CD4-positive, CD25-positive, alpha-beta regulatory T cell (primary cell): ENCODE data around the gene CD7. TPM values are rescaled to one million over a fixed set of nuclear protein-coding genes. Genes with fewer than 3 reads are reported as not detected.

ENCODE experiments used
- ATAC-seq, 2 donors: fragments of 150-1000 bp; cut with Tn5 transposase; one replicate each; pipeline ENCODE4 v1.10.0; 2021; ENCODE audit warnings: low read depth in 2 of 2, moderate number of reproducible peaks in 2 of 2, moderate library complexity in 1 of 2
- DNase-seq, 3 donors: peaks; one replicate each; pipeline versions ENCODE4 v3.0.0 to v3.0.0-alpha.2; 2012 to 2022; ENCODE audit warnings: mixed read lengths in 1 of 3
- H3K27ac ChIP-seq: one replicate; pipeline ENCODE4 v1.7.0; 2013; ENCODE audit warnings: mild to moderate bottlenecking, low read length; ENCODE audit not compliant: insufficient read depth, poor library complexity, severe bottlenecking
- H3K27me3 ChIP-seq: one replicate; pipeline ENCODE4 v1.7.0; 2013; ENCODE audit warnings: low read length; ENCODE audit not compliant: control insufficient read depth, insufficient read depth
- H3K36me3 ChIP-seq: one replicate; pipeline ENCODE4 v1.7.0; 2013; ENCODE audit warnings: mild to moderate bottlenecking, low read length, moderate library complexity; ENCODE audit not compliant: control insufficient read depth, insufficient read depth
- H3K4me1 ChIP-seq: 2 replicates; pipeline ENCODE4 v1.7.0; 2013; ENCODE audit warnings: mild to moderate bottlenecking, low read length; ENCODE audit not compliant: insufficient read depth, control insufficient read depth, poor library complexity, severe bottlenecking
- H3K4me3 ChIP-seq: one replicate; pipeline ENCODE4 v1.7.0; 2013; ENCODE audit warnings: low read depth, mild to moderate bottlenecking, low read length, moderate library complexity
- H3K9me3 ChIP-seq, 2 experiments: 1 replicate in 1 of 2; 2 replicates in 1 of 2; pipeline ENCODE4 v1.7.0; 2013; ENCODE audit warnings: low read length in 2 of 2, mild to moderate bottlenecking in 1 of 2, moderate library complexity in 1 of 2; ENCODE audit not compliant: control insufficient read depth in 2 of 2
- H3K27ac Mint-ChIP-seq, 3 donors: one replicate each; pipeline ENCODE4 v1.8.0; 2020 to 2022; ENCODE audit warnings: mild to moderate bottlenecking in 3 of 3, mixed read lengths in 3 of 3, moderate library complexity in 2 of 3
- H3K27me3 Mint-ChIP-seq: one replicate; pipeline ENCODE4 v1.8.0; 2022; ENCODE audit warnings: mild to moderate bottlenecking, mixed read lengths
- H3K36me3 Mint-ChIP-seq: one replicate; pipeline ENCODE4 v1.8.0; 2020; ENCODE audit warnings: mixed read lengths
- H3K4me1 Mint-ChIP-seq, 4 donors: one replicate each; pipeline ENCODE4 v1.8.0; 2020 to 2022; ENCODE audit warnings: mixed read lengths in 4 of 4, mild to moderate bottlenecking in 1 of 4
- H3K4me3 Mint-ChIP-seq, 4 donors: one replicate each; pipeline ENCODE4 v1.8.0; 2020 to 2022; ENCODE audit warnings: mild to moderate bottlenecking in 4 of 4, mixed read lengths in 4 of 4, moderate library complexity in 3 of 4
- H3K9me3 Mint-ChIP-seq, 7 donors: one replicate each; pipeline ENCODE4 v1.8.0; 2020 to 2022; ENCODE audit warnings: mixed read lengths in 7 of 7, mild to moderate bottlenecking in 3 of 7, moderate library complexity in 2 of 7
- polyA plus RNA-seq, 4 donors: library from polyadenylated mRNA; unstranded; fragments of 300-500 nt; fragmentation: Illumina TruSeq; gene quantifications; one replicate each; pipeline ENCODE4 v1.2.3, GENCODE V29; 2021
- total RNA-seq: library from RNA; stranded (reverse); gene quantifications from one replicate; pipeline ENCODE4 v1.2.3, GENCODE V29; 2022

The CD7 gene
- total and polyA plus RNA-seq, 5 donors from 2014 or later = 56.3 to 140 (median 75.4) TPM

DNA sequence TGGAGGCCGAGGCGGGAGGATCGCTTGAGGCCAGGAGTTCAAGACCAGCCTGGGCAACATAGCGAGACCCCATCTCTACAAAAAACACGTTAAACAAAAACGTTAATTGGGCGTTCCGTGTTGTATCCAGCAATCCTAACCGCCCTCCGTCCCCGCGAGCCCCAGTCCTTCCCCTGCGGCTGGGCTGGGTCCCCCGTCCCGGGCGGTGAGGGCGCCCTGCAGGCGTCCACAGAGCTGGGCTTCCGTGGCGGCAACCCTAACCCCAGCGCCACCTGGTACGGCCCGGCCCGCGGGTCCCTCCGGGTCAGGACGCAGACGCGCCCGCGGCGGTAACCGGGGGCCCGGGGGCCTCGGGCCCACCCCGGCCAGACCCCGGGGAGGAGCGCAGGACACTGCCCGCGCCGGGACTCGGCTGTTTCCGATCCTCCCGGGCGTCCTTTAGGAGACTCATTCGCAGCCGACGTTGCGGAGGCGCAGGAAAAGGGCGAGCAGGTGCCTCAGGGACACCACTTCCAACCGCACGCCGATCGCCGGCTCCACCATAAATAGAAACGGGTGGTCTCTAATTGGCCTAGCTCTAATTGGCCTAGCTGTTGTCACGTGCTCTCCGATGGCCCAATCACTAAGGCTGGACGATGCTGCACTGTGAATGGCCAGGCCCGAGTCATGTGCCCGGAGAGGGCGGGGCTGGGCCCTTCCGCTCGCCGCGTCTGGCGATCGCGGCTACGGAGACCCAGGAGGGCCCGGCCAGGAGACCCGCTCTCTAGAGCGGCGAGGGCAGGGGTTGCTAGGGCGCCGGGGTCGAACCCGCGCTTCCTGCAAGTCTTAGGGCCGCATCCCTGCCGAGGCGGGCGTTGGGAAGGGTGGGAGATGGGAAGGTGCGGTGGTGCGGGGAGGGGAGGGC, 24.9 kb downstream of the CD7 start:
- Mint-ChIP-seq H3K9me3 (no peaks in the 10 kb centered on the region), H3K36me3 (no peaks in the 10 kb centered on the region), H3K27me3 (no peaks in the 10 kb centered on the region), H3K4me1 (peaks cover 10 to 38% (median 17%) of the 10 kb centered on the region in 4 donors), H3K27ac (peak overlapping the region; percentile 74 to 94 (median 74)), H3K4me3 (peak overlapping the region; percentile 90 to 96 (median 92))
- DNase-seq = peak; percentile 89 to 98 (median 93)
- Histone ChIP-seq H3K36me3 (no peaks in the 10 kb centered on the region), H3K9me3 (no peaks in the 10 kb centered on the region), H3K27ac (peak overlapping the region; percentile 97), H3K27me3 (no peaks in the 10 kb centered on the region), H3K4me3 (peak overlapping the region; percentile 59), H3K4me1 (peaks cover 21% of the 10 kb centered on the region)
- peak; percentile 97 for ATAC-seq

DNA sequence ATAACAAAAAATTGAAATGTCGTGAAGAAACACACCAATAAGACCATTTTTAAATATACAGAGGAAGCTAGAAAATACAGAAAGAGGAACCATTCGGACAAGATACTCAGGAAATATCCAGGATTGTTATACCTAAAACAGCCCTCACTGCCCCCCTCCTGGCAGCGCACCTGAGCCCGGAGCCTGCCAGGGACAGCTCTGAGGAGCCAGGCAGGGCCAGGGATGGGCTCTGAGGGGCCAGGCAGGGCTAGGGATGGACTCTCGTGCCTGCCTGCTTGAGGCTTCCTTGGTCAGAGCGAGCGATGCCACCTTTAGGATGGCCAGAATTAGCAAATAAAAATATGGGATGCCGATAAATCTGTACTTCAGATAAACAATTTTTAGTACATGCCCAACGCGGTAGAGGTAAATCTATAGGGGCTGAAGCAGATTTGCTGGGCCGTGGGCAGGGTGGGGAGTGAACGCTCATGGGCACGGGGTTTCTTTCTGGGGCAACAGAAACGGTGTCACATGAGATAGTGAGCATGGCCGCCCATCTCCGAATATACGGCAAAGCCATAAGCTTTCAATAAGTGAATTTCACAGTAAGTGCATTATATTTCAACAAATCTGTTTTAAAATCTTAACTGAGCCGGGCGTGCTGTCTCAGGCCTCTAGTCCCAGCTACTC, 25.7 kb downstream of the CD7 start:
- peak overlapping the region; percentile 76 to 80 (median 78) for H3K4me3 Mint-ChIP-seq
- H3K27ac ChIP-seq = peak overlapping the region; percentile 97
- no peaks in the 10 kb centered on the region for H3K36me3 Mint-ChIP-seq
- H3K4me3 ChIP-seq = peak overlapping the region; percentile 35
- no peaks in the 10 kb centered on the region for H3K27me3 ChIP-seq
- H3K4me1 Mint-ChIP-seq = peaks cover 9 to 30% (median 12%) of the 10 kb centered on the region in 4 donors
- ATAC-seq = no peak
- H3K9me3 Mint-ChIP-seq = no peaks in the 10 kb centered on the region
- no peak for DNase-seq
- H3K4me1 ChIP-seq = peaks cover 14% of the 10 kb centered on the region
- H3K27ac Mint-ChIP-seq = peak overlapping the region; percentile 32 to 80 (median 74)
- H3K36me3 ChIP-seq = no peaks in the 10 kb centered on the region
- H3K27me3 Mint-ChIP-seq = no peaks in the 10 kb centered on the region
- no peaks in the 10 kb centered on the region for H3K9me3 ChIP-seq

DNA sequence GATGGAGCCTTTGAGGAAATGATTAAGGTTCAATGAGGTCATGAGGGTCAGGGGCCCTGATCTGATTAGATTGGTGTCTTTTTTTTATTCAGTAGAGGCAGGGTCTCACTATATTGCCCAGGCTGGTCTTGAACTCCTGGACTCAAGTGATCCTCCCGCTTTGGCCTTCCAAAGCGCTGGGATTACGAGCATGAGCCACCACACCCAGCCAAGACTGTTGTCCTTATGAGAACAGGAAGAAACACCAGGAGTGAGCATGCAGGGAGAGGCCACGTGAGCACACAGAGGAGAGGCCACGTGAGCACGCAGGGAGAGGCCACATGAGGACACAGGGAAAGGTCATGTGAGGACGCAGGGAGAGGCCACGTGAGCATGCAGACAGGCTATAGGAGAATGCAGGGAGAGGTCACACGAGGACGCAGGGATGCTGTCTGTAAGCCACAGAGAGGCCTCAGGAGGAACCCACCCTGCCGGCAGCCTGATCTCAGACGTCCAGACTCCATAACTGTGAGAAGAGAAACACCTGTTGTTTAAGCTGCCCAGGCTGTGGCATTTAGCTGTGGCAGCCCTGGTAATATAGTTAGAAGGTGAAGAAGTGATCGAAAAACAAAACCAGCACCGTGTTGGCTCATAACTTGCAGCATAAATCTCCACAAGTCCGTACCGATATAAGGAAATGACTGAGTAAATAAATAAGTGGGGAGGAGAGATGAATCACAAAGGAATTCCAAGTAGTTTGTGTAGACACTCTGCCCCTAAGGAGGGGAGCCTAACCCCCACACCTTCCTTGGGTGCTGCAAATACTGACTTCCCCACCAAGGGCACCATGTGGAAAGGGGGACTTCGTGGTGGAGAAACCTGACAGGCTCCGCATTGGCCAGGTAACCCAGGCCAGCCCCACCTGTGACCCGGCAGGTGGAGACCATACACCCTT, 29.3 kb downstream of the CD7 start:
- Histone ChIP-seq H3K4me3 (no peak overlapping the region), H3K27me3 (no peaks in the 10 kb centered on the region), H3K27ac (no peak overlapping the region), H3K4me1 (peaks cover 6% of the 10 kb centered on the region), H3K9me3 (no peaks in the 10 kb centered on the region), H3K36me3 (no peaks in the 10 kb centered on the region)
- Mint-ChIP-seq H3K27me3 (no peaks in the 10 kb centered on the region), H3K4me3 (peak overlapping the region in 2 of 4 donors; percentile 40 to 54), H3K4me1 (peaks cover 2 to 9% (median 5%) of the 10 kb centered on the region in 4 donors), H3K9me3 (no peaks in the 10 kb centered on the region), H3K36me3 (no peaks in the 10 kb centered on the region), H3K27ac (peak overlapping the region in 2 of 3 donors; percentile 41 to 66)
- DNase-seq (no peak), ATAC-seq (no peak)

DNA sequence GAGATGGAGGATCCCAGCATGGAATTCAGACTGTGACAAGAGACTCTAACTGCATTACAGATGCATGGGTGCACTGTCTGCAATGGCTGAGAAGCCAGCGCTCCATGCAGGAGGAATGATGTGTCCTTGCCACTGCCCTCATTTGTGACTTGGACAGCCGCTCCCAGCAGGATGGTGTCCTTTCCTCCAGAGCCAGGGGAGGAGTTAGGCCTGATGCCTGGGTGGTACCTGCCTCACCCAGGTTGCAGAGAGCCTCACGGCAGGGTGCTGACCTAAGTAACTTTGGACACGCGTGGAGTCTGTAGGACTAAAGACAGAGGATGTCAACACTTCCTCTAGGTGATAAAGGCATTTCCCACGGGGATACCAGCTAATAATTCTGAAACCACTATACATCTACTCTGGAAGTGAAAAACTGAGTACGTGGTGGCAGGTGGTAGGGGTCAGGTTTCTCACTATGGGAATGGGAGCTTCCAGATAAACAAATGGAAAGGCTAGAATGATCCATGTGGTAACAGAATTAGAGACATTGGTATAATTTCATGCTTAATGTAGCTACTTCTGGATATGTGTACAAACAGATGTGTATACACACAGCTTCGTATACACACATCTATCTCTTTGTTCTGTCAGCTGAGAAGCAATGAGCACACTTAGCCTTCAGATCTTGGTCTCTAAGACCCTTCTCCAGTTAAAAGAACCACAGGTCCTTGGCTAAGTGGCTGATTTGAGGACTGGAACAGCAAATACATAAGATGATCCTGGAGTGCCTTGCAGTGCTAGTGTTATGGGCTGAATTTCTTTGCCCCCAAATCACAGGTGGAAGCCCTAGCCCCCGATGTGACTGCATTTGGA, 30.2 kb downstream of the CD7 start:
- peak overlapping the region in 1 of 3 donors; percentile 66 for H3K27ac Mint-ChIP-seq
- H3K27ac ChIP-seq = no peak overlapping the region
- peaks cover 0 to 4% (median 1%) of the 10 kb centered on the region in 4 donors for H3K4me1 Mint-ChIP-seq

DNA sequence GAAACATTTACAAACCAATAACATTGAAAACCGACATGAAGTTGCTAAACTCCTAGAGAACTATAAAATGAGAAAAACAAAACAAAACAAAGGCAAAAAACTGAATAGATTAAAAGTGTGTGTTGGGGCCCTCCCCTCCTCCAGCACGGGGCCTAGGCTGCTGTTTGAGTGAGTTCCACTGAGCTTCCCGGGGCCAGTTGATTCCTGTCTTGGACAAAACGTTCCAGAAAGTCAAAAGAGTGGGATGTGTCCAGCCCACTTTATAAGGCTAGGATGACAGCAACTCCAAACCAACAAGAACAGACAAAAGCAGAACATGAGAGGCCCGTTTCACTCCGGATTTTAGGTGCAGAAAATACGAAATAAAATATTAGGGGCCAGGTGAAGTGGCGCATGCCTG, 32.3 kb downstream of the CD7 start:
- H3K27ac Mint-ChIP-seq = peak overlapping the region in 2 of 3 donors; percentile 20 to 77

More for the DNA sequence above, 30.2 kb downstream of the CD7 start:
- no peaks in the 10 kb centered on the region for H3K27me3 Mint-ChIP-seq
- Histone ChIP-seq H3K4me1 (peaks cover 6% of the 10 kb centered on the region), H3K27me3 (no peaks in the 10 kb centered on the region), H3K4me3 (no peak overlapping the region), H3K9me3 (no peaks in the 10 kb centered on the region), H3K36me3 (no peaks in the 10 kb centered on the region)
- H3K9me3 Mint-ChIP-seq = no peaks in the 10 kb centered on the region
- DNase-seq (no peak), ATAC-seq (no peak)
- no peaks in the 10 kb centered on the region for H3K36me3 Mint-ChIP-seq
- H3K4me3 Mint-ChIP-seq = peak overlapping the region in 1 of 4 donors; percentile 54

GRCh38 chr17:82283208-82283749, 34.1 kb downstream of the CD7 start:
- Mint-ChIP-seq H3K9me3 (no peaks in the 10 kb centered on the region), H3K4me1 (peaks cover 0 to 7% (median 3%) of the 10 kb centered on the region in 4 donors), H3K36me3 (no peaks in the 10 kb centered on the region), H3K4me3 (no peak overlapping the region), H3K27ac (peak overlapping the region in 1 of 3 donors; percentile 14), H3K27me3 (peaks cover 5% of the 10 kb centered on the region)
- Histone ChIP-seq H3K27me3 (no peaks in the 10 kb centered on the region), H3K4me3 (no peak overlapping the region), H3K27ac (no peak overlapping the region), H3K36me3 (no peaks in the 10 kb centered on the region), H3K4me1 (peaks cover 4% of the 10 kb centered on the region), H3K9me3 (no peaks in the 10 kb centered on the region)
- peak in 1 of 2 donors; percentile 42 for ATAC-seq
- no peak for DNase-seq

More for the DNA sequence above, 32.3 kb downstream of the CD7 start:
- peaks cover 0 to 7% (median 3%) of the 10 kb centered on the region in 4 donors for H3K4me1 Mint-ChIP-seq
- no peaks in the 10 kb centered on the region for H3K9me3 Mint-ChIP-seq
- no peaks in the 10 kb centered on the region for H3K9me3 ChIP-seq
- no peak for DNase-seq
- H3K4me3 Mint-ChIP-seq = no peak overlapping the region
- no peak for ATAC-seq
- H3K4me3 ChIP-seq = no peak overlapping the region
- H3K27ac ChIP-seq = no peak overlapping the region
- H3K36me3 Mint-ChIP-seq = no peaks in the 10 kb centered on the region
- no peaks in the 10 kb centered on the region for H3K27me3 ChIP-seq
- H3K27me3 Mint-ChIP-seq = peaks cover 5% of the 10 kb centered on the region
- no peaks in the 10 kb centered on the region for H3K36me3 ChIP-seq
- H3K4me1 ChIP-seq = peaks cover 4% of the 10 kb centered on the region
